ENCODE measurements around the gene GET4. TPM values are rescaled to one million over a fixed set of nuclear protein-coding genes. Genes with fewer than 3 reads are reported as not detected.

The GET4 gene
- total and polyA plus RNA-seq, 2 of the 13 experiments (the other 11 are each of a cell fraction or from before 2014, with no cell fraction given), result 28.2 to 35.2 TPM

- TF ChIP-seq ZBTB40 (IDR thresholded peaks at IDR 0.05) (no peak), ZBTB40 (CRISPR knock-in tag; IDR thresholded peaks at IDR 0.05) (no peak), PRPF4 (IDR thresholded peaks at IDR 0.05; ENCODE audit: low read depth, low read length, poor library complexity, severe bottlenecking) (no peak), EZH2 (conservative IDR thresholded peaks at IDR 0.05; ENCODE audit: low read depth, low read length) (no peak), ARNT (IDR thresholded peaks at IDR 0.05) (no peak), SAP130 (CRISPR knock-in tag; IDR thresholded peaks at IDR 0.05; ENCODE audit: low read depth) (no peak), MXI1 (IDR thresholded peaks at IDR 0.05; ENCODE audit: borderline replicate concordance, low read depth, low read length) (no peak), FOXK1 (CRISPR knock-in tag; IDR thresholded peaks at IDR 0.05; ENCODE audit: borderline replicate concordance, low read depth) (no peak), GATAD1 (CRISPR knock-in tag; IDR thresholded peaks at IDR 0.05) (no peak), IRF1 (CRISPR knock-in tag; IDR thresholded peaks at IDR 0.05; ENCODE audit: low read depth) (no peak), KDM6A (CRISPR knock-in tag; IDR thresholded peaks at IDR 0.05; ENCODE audit: low read depth) (no peak), ATF1 (CRISPR knock-in tag; IDR thresholded peaks at IDR 0.05) (no peak; the same call in 1 of the 2 replicates)
- TF ChIP-seq, protein P1, sequence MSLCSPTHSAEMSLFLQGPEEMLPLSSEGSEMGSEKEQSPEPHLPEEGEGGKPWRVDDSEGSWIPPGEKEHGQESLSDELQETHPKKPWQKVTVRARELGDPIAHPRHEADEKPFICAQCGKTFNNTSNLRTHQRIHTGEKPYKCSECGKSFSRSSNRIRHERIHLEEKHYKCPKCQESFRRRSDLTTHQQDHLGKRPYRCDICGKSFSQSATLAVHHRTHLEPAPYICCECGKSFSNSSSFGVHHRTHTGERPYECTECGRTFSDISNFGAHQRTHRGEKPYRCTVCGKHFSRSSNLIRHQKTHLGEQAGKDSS (CRISPR knock-in tag; IDR thresholded peaks at IDR 0.05; ENCODE audit: borderline replicate concordance, low read depth), result peak; percentile 87; the same call in 1 of the 2 replicates
- TF ChIP-seq, protein P2, sequence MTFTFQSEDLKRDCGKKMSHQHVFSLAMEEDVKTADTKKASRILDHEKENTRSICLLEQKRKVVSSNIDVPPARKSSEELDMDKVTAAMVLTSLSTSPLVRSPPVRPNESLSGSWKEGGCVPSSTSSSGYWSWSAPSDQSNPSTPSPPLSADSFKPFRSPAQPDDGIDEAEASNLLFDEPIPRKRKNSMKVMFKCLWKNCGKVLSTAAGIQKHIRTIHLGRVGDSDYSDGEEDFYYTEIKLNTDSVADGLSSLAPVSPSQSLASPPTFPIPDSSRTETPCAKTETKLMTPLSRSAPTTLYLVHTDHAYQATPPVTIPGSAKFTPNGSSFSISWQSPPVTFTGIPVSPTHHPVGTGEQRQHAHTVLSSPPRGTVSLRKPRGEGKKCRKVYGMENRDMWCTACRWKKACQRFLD (CRISPR knock-in tag; IDR thresholded peaks at IDR 0.05; ENCODE audit: borderline replicate concordance), result no peak
- TF ChIP-seq, protein P3, sequence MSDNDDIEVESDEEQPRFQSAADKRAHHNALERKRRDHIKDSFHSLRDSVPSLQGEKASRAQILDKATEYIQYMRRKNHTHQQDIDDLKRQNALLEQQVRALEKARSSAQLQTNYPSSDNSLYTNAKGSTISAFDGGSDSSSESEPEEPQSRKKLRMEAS (IDR thresholded peaks at IDR 0.05), result peak; percentile 43; the same call in 1 of the 2 replicates
- TF ChIP-seq, protein P4, sequence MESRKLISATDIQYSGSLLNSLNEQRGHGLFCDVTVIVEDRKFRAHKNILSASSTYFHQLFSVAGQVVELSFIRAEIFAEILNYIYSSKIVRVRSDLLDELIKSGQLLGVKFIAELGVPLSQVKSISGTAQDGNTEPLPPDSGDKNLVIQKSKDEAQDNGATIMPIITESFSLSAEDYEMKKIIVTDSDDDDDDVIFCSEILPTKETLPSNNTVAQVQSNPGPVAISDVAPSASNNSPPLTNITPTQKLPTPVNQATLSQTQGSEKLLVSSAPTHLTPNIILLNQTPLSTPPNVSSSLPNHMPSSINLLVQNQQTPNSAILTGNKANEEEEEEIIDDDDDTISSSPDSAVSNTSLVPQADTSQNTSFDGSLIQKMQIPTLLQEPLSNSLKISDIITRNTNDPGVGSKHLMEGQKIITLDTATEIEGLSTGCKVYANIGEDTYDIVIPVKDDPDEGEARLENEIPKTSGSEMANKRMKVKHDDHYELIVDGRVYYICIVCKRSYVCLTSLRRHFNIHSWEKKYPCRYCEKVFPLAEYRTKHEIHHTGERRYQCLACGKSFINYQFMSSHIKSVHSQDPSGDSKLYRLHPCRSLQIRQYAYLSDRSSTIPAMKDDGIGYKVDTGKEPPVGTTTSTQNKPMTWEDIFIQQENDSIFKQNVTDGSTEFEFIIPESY (CRISPR knock-in tag; IDR thresholded peaks at IDR 0.05), result peak; percentile 52; the same call in 1 of the 2 replicates
Measured at GRCh38 chr7:927031-927671, 50.8 kb downstream of the GET4 start (continued).

Measured in HepG2 (cell line).